Tibial artery (tissue), 4 donors: ENCODE measurements around the gene KLRF2.
A peak's percentile ranks its signal among the peaks of the same experiment; 100 is the strongest.

Experiments
- DNase-seq, 2 donors: peaks; one replicate each; pipeline ENCODE4 v3.0.0-alpha.2; 2019
- H3K27ac ChIP-seq, 2 donors: fragments of 200-600 bp; sonication (generic) in 1 of 2; 1 replicate in 1 of 2; 2 replicates in 1 of 2; pipeline ENCODE4 v1.5.1; 2018 to 2019; ENCODE audit warnings: mild to moderate bottlenecking in 1 of 2
- H3K27me3 ChIP-seq, 2 donors: fragments of 200-600 bp; sonication (generic) in 1 of 2; one replicate each; pipeline versions ENCODE4 v1.5.1 to v1.6.0; 2016 to 2019
- H3K36me3 ChIP-seq, 3 donors: fragments of 200-600 bp; sonication (generic) in 2 of 3; one replicate each; pipeline ENCODE4 v1.5.1; 2016 to 2019; ENCODE audit warnings: mild to moderate bottlenecking in 2 of 3
- H3K4me1 ChIP-seq, 4 donors: fragments of 200-600 bp; sonication (generic) in 2 of 4; 1 replicate in 3 of 4; 2 replicates in 1 of 4; pipeline ENCODE4 v1.5.1; 2016 to 2019
- H3K4me3 ChIP-seq, 2 donors: fragments of 200-600 bp; sonication (generic) in 1 of 2; 1 replicate in 1 of 2; 2 replicates in 1 of 2; pipeline ENCODE4 v1.5.1; 2018 to 2019; ENCODE audit warnings: mild to moderate bottlenecking in 2 of 2
- H3K9me3 ChIP-seq, 3 donors: fragments of 200-600 bp; sonication (generic) in 1 of 3; one replicate each; pipeline ENCODE4 v1.5.1; 2016 to 2019
- intact Hi-C: fragments of 100-400 bp; cut with DNase I; formaldehyde crosslinking; loops from one replicate; pipeline ENCODE4 v1.15.0; 2023; ENCODE audit warnings: low total_unique reads
- TF ChIP-seq, protein P1 (sequence below), 2 experiments: fragments of 200-600 bp in 1 of 2; fragments of 450-650 bp in 1 of 2; IDR thresholded peaks; one replicate each; pipeline ENCODE4 v1.5.1; 2017 to 2019; ENCODE audit warnings: antibody characterized with exemption in 2 of 2, mild to moderate bottlenecking in 1 of 2, moderate library complexity in 1 of 2

Gene KLRF2

DNA sequence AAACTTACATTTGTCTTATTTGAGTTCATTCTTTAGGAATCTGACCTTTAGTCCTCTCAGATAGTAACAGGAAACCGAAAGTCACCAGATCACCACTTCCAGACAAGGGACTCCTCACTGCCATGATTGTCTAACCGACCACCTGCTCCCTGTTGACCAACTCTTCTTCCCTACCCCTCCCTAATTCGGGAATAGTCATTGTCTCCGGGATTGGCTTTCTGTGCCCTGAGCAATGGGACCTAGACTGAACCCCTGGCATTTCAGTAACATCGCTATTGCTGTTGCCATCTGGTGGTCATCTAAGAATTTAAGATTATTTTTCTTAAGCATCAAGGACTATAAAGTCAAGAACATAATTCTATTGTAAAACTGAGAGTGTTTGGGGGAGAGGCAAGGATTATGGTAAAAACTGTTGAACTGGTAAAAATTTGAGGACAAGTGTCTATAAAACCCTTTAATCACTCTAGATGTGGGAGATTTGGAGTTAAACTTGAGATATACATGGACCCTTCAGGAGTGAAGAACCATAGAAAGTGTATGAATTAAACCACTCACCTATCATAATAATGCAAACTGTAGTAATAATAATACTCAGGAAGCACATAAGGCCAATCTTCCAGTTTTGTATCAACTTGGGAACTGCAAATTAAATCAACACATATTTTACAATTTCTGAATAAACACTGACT is 44.6 kb downstream of the KLRF2 start:
- no peak for DNase-seq
- no peaks in the 10 kb centered on the region for H3K4me1 ChIP-seq

DNA sequence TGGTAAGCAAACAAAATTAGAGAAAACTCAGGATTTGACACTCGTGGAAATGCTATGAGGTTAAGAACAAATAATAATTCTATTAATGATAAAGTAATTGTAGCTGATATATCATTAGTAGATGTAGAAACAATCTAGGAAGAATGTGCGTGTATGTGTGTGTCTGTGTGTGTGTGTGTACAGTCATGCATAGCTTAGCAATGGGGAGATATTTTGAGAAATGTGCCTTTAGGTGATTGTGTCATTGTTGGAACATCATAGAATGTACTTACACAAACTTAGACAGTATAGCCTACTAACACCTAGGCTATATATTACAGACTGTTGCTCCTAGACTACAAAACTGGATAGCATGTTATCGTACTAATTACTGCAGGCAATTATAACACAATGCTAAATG is 45.6 kb downstream of the KLRF2 start:
- no peak overlapping the region for H3K27ac ChIP-seq
- H3K4me3 ChIP-seq: no peak overlapping the region
- no peaks in the 10 kb centered on the region for H3K27me3 ChIP-seq
- H3K4me1 ChIP-seq: no peaks in the 10 kb centered on the region
- no peaks in the 10 kb centered on the region for H3K36me3 ChIP-seq
- intact Hi-C loops: no loop called here
- TF ChIP-seq, protein P1, sequence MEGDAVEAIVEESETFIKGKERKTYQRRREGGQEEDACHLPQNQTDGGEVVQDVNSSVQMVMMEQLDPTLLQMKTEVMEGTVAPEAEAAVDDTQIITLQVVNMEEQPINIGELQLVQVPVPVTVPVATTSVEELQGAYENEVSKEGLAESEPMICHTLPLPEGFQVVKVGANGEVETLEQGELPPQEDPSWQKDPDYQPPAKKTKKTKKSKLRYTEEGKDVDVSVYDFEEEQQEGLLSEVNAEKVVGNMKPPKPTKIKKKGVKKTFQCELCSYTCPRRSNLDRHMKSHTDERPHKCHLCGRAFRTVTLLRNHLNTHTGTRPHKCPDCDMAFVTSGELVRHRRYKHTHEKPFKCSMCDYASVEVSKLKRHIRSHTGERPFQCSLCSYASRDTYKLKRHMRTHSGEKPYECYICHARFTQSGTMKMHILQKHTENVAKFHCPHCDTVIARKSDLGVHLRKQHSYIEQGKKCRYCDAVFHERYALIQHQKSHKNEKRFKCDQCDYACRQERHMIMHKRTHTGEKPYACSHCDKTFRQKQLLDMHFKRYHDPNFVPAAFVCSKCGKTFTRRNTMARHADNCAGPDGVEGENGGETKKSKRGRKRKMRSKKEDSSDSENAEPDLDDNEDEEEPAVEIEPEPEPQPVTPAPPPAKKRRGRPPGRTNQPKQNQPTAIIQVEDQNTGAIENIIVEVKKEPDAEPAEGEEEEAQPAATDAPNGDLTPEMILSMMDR (IDR thresholded peaks at IDR 0.05): no peak
- DNase-seq: no peak
- H3K9me3 ChIP-seq: no peaks in the 10 kb centered on the region

More for the DNA sequence above, 44.6 kb downstream of the KLRF2 start:
- Histone ChIP-seq H3K27ac (no peak overlapping the region), H3K27me3 (no peaks in the 10 kb centered on the region), H3K36me3 (no peaks in the 10 kb centered on the region), H3K4me3 (no peak overlapping the region), H3K9me3 (no peaks in the 10 kb centered on the region)
- TF ChIP-seq, protein P1 (IDR thresholded peaks at IDR 0.05): peak; percentile 15 to 27
- intact Hi-C loops: no loop called here

DNA sequence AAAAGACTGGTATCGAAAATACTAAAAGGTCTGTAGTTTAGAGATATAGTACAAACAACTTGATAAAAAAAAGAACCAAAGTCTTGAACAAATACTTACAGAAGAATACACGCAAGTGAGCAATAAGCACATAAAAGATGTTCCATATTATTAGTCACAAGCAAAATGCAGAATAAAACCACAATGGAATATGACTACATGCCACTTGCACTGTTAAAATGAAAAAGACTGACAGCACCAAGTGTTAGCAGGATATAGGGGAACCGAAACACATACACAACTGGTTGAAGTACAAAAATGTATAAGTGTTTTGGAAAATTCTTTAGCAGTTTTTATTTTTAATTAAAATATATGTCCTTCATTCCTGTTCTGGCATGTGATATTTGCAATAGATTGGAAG is 47.3 kb downstream of the KLRF2 start:
- TF ChIP-seq, protein P1 (IDR thresholded peaks at IDR 0.05): no peak
- intact Hi-C loops: no loop called here
- H3K4me1 ChIP-seq: no peaks in the 10 kb centered on the region
- H3K27me3 ChIP-seq: no peaks in the 10 kb centered on the region
- no peak for DNase-seq
- no peak overlapping the region for H3K27ac ChIP-seq
- H3K36me3 ChIP-seq: no peaks in the 10 kb centered on the region
- H3K4me3 ChIP-seq: no peak overlapping the region
- no peaks in the 10 kb centered on the region for H3K9me3 ChIP-seq

DNA sequence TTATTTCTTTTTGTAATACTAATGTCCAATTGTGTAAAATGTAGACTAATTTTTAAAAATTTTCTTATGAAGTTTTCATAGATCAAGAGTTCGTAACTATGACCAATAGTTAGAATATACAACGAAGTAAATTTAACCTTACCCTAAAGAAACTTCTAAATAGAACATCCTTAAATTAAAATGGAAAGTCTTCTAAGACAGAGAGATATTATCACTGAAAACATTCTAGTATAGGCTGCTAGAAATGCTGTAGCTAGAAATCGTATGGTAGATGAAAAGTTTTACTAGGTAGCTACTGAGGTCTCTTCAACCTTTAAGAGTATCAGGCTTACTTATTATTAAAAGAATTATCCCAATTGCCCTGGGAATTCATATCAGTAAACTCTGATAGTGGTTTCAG is 50.0 kb downstream of the KLRF2 start:
- Histone ChIP-seq H3K4me1 (no peaks in the 10 kb centered on the region), H3K27ac (no peak overlapping the region), H3K9me3 (no peaks in the 10 kb centered on the region), H3K27me3 (no peaks in the 10 kb centered on the region), H3K4me3 (no peak overlapping the region), H3K36me3 (no peaks in the 10 kb centered on the region)
- TF ChIP-seq, protein P1 (IDR thresholded peaks at IDR 0.05): no peak
- no peak for DNase-seq
- intact Hi-C loops: no loop called here

GRCh38 chr12:9932270-9932669 is 51.0 kb downstream of the KLRF2 start, which contains the start of gene CLEC2A:
TSS of gene CLEC2A (minus strand) at chr12:9932370. CDS start at chr12:9932329, 41 bp downstream.
- TF ChIP-seq, protein P1 (IDR thresholded peaks at IDR 0.05): no peak
- intact Hi-C loops: no loop called here
- no peaks in the 10 kb centered on the region for H3K36me3 ChIP-seq

More at GRCh38 chr12:9932270-9932669, 51.0 kb downstream of the KLRF2 start, which contains the start of gene CLEC2A:
- no peaks in the 10 kb centered on the region for H3K27me3 ChIP-seq
- no peak within 1 kb of the TSS for H3K27ac ChIP-seq
- H3K9me3 ChIP-seq: no peaks in the 10 kb centered on the region
- no peak within 1 kb of the TSS for H3K4me3 ChIP-seq
- no peak for DNase-seq
- no peaks in the 10 kb centered on the region for H3K4me1 ChIP-seq
